Hippocampal formation (tissue), 2 donors: ENCODE results near the gene PPP2R1B.

Experiments used
- DNase-seq, 2 donors: peaks; one replicate each; lab custom pipeline; 2025; lab: John Stamatoyannopoulos, UW

The PPP2R1B gene

DNA sequence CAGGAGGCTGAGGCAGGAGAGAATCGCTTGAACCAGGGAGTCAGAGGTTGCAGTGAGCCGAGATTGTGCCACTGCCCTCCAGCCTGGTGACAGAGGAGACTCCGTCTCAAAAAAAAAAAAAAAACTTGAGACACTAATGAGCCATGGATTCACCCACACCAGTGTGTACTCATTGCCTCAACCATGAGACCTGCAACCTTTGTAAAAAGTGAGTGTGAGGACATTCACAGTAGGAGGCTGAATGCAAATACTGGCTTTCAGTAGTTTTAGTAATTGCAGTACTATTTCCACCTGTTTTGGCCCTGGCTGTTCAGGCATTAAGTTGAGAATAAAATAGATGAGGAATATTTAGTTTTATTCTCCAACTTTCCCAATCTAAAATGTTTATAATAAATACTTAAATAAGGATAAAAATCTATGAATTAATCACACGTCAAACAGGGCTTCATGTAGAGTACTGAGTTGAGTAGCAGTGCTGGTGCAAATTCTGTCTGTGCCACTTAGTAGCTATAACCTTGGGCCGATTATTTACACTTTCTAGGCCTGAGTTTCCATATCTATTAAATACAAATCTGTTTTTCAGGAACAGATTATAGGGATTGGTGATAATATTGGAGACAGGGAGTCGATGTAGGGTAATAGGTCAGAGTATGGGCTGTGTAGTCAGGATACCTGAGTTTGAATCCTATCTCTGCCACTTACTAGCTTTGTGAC is 72.8 kb downstream of the PPP2R1B start:
- no peak for DNase-seq

- no peak for DNase-seq
Measured at GRCh38 chr11:111691741-111692140, 74.4 kb downstream of the PPP2R1B start.

DNA sequence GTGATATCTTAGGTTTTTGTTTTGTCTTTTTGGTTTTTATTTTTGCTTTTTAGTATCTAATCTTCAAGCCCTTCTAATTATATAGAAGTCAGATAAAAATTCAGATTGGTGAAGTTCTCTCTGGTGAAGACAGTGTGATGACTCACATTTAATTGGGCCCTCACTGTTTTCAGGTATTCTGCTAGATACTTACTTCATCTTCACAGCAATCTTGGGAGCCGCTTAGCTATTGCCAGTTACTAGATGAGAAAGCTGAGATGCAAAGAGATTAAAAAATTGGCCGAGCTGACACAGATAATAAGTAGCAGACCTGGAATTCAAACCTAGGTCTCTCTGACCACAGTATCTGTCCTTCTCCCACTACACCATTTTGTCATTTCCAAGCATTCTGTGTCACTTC is 75.0 kb downstream of the PPP2R1B start:
- no peak for DNase-seq

- DNase-seq, result no peak
Measured at GRCh38 chr11:111688013-111688412, 78.2 kb downstream of the PPP2R1B start.

DNA sequence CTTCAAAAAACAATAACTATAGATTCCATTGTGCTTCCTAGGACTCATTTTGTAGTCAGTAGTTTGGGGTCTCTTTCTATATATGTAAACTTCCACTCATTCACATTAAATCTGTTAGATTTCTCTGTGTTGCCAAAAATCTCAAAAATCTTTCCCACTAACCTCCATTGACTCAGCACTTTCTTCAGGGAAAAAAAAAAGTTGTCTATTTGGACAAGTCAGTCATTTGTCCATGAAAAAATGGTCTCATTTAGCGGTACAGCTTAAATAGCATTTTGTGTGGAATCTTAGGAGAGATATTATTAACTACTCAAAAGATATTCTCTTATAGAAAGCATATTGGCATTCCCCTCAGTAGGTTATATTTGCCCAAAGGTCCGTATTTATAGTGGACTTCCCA is 81.9 kb downstream of the PPP2R1B start:
- DNase-seq, result no peak

DNA sequence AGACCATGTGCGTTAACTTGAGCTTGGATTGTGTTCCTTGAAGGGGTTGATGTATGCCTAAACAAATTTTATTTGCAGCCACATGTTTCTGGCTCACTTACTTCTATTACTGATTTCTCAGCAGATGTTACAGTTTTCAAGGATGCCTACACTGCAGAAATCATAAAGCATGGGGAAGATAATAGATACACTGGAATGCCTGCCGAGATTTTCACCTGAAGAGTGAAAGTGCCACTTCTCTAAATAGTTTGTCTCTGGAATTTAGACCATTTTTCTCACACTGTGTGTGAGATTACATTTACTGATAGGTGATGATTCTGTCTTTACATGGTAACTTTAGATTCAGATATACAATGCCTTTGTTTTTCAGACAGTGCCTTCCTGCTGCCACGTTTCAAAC is 82.4 kb downstream of the PPP2R1B start:
- no peak for DNase-seq

DNA sequence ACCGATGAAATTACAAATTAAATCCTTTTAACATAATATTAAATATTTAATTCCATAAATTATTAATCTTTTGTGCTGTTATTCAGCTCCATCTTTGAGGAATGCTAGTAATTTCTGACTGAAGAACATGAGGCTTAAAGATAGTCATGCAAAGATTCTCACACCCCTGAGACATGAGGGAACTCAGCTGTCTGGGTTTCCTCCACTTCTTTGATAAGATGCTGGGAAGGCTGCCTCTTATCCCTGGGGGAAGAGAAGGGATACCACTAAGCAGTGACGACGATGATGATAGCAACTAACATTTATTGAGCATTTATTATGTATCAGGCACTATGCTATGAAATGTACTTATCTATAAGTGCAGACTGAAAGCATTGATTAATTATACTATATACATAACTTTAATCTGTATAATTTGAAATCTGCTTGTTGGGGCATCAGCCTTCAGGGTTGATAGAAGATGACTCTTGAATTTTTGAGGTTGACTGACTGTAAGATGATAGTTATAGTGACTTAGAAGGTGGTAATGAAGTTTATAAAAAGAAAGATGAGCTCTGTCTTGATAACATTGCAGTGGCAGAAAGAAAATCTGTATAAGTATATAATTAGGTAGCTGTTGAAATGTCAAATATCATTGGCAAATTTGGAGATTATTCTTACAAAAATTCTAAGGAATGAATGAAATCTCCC is 85.6 kb downstream of the PPP2R1B start:
- no peak for DNase-seq
